PC-3 (cell line): ENCODE measurements around the gene RNF181.

ENCODE experiments used
- EZH2 ChIP-seq: fragments of 300-600 bp; sonication (generic); IDR thresholded peaks from one replicate; pipeline ENCODE4 v1.6.1; 2017; ENCODE audit warnings: antibody characterized with exemption, mild to moderate bottlenecking, low read length; ENCODE audit not compliant: unreplicated experiment
- TF ChIP-seq, protein P1 (sequence below): fragments of 300-600 bp; sonication (generic); conservative IDR thresholded peaks from 2 replicates; pipeline ENCODE4 v1.5.1; 2017; ENCODE audit warnings: antibody characterized with exemption, low read depth, mild to moderate bottlenecking, low read length

DNA sequence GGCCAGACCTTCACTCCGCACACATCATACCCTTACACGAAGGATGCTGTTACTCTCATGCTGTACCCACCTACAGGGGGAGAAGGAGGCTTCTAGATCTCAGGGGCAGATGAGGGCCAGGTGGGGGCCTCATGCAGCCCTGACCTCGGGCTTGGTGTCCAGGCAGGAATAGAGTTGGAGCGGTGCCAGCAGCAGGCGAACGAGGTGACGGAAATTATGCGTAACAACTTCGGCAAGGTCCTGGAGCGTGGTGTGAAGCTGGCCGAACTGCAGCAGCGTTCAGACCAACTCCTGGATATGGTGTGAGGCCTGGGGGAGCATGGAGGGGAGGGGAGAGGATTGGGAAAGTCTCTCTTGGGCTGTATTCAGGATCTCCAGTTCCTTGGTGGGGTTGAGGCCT lies 4.0 kb upstream of the RNF181 start:
- TF ChIP-seq, protein P1, sequence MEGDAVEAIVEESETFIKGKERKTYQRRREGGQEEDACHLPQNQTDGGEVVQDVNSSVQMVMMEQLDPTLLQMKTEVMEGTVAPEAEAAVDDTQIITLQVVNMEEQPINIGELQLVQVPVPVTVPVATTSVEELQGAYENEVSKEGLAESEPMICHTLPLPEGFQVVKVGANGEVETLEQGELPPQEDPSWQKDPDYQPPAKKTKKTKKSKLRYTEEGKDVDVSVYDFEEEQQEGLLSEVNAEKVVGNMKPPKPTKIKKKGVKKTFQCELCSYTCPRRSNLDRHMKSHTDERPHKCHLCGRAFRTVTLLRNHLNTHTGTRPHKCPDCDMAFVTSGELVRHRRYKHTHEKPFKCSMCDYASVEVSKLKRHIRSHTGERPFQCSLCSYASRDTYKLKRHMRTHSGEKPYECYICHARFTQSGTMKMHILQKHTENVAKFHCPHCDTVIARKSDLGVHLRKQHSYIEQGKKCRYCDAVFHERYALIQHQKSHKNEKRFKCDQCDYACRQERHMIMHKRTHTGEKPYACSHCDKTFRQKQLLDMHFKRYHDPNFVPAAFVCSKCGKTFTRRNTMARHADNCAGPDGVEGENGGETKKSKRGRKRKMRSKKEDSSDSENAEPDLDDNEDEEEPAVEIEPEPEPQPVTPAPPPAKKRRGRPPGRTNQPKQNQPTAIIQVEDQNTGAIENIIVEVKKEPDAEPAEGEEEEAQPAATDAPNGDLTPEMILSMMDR: no peak
- TF ChIP-seq EZH2: no peak
